Fibroblast of mammary gland (primary cell): ENCODE results near the gene ATP13A3.

Source experiments
- DNase-seq: peaks from one replicate; pipeline ENCODE4 v3.0.0-alpha.2; 2010; ENCODE audit warnings: low read depth
- H3K4me3 ChIP-seq: 2 replicates; pipeline ENCODE4 v1.5.1; 2011; ENCODE audit warnings: low read depth, mild to moderate bottlenecking, low read length, moderate library complexity; ENCODE audit not compliant: control insufficient read depth
- TF ChIP-seq, protein P1 (sequence below): conservative IDR thresholded peaks from 2 replicates; pipeline ENCODE4 v1.5.1; 2011; ENCODE audit warnings: low read depth, low read length, inconsistent platforms; ENCODE audit not compliant: control insufficient read depth, insufficient read depth

ATP13A3 gene

DNA sequence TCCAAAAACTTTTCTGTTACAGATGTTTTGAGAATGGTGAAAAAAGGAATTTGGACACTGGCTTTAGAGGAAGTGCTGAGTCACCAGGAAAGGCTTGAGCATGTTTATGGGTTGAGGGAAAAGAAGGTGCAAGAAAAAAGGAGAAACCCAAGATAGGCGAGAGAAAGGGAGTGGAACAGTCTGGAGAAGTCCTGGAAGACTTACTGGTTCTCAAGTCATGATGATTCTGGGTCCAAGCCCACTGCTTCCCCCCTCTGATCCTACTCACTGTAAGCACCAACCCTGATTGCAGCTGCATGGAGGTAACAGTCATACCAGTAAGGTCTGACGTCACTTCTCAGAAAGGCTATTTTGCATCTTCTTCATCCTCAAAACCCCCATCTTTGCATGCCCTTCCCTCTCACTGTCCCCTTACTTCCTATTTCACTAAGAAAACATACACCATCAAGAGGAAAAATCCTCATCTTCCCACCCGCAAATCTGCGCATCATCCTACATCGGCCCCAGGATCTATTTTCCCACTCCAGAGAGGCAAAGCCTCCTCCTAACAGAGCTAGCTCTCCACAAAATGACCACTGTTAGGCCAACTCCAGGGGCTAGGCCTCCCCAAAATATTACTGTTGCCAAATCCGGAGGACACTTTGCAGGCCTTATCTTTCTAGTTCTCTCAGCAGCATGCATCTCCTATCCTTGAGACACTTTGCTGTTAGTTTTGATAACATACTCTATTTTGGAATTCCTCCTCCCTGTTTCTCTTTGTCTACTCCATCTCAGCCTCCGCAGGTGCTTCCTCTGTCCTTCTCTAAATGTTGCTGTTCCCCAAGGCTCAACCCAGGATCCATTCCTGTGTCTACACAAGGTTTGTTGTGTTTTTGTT lies 3.2 kb upstream of the ATP13A3 start:
- TF ChIP-seq, protein P1, sequence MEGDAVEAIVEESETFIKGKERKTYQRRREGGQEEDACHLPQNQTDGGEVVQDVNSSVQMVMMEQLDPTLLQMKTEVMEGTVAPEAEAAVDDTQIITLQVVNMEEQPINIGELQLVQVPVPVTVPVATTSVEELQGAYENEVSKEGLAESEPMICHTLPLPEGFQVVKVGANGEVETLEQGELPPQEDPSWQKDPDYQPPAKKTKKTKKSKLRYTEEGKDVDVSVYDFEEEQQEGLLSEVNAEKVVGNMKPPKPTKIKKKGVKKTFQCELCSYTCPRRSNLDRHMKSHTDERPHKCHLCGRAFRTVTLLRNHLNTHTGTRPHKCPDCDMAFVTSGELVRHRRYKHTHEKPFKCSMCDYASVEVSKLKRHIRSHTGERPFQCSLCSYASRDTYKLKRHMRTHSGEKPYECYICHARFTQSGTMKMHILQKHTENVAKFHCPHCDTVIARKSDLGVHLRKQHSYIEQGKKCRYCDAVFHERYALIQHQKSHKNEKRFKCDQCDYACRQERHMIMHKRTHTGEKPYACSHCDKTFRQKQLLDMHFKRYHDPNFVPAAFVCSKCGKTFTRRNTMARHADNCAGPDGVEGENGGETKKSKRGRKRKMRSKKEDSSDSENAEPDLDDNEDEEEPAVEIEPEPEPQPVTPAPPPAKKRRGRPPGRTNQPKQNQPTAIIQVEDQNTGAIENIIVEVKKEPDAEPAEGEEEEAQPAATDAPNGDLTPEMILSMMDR, result no peak
- DNase-seq, result peak; percentile 57
- H3K4me3 ChIP-seq, result no peak overlapping the region

DNA sequence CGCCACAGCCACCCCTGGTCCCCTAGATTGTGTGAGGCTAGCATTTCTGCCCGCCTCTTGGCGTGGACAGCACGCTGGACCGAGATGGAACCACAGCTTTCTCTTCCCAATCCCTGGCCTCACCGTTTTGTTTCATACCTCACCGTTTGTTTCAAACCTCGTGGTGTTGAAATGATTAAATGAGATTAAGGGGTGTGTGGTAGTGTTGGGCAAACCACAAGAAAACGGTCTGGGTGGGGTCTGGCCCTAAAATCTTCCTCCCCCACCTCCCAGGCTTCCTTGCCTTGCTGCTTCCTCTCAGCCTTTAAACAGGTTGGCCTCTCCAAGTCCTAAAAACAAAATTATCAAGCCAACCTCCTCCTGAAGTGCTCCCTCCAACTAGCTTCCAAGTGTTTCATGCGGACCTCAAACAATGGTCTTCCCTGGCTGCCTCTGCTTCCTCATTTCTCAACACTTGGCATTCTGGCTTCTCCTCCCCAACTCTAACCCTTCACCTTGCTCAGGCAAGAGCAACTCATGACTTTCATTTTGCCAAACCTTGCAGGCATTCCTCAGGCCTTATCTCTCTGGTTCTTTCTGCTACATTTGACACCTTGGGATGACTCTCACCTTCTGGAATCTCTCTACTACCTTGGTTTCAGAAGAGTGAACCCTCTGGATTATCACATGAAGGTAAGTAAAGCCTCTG lies 1.4 kb upstream of the ATP13A3 start:
- DNase-seq, result no peak
- TF ChIP-seq, protein P1, result no peak
- H3K4me3 ChIP-seq, result no peak overlapping the region

DNA sequence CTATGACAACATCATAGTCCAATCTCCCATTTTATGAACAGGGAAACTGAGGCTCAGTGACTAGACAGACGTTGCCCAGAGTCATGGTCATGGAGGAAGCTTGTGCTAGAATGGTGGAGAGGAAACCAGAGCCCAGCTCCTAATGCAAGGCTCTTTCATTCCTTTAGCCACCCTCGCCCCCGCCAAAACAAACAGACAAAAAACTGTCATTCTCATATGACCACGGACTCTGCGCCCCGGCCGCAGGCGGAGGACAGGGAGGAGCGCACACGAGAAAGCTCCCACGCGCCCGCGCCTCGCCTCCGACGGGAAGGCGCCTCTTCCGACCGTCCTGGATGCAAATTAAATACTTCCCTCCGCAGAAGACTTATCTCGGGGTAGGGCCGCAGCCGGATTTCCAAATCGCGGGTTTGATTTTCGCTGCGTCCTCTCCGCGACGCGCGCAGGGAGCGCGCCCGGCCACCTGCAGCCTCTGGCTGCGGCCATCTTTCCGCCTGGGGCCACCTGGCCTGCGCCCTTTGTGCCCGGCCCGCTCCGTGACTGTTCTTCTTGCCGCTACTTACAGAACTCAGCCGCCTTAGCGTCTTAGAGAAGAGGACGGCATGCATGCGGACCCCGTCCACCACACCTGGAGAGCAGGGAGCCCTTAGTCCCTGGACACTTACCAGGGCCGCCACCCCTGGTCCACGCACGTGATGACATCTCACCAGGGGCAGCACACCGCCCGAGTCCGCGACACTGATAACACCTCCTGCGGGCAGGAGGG lies 670 bp upstream of the ATP13A3 start:
- TF ChIP-seq, protein P1, result no peak
- peak overlapping the region; percentile 40 for H3K4me3 ChIP-seq
- no peak for DNase-seq

DNA sequence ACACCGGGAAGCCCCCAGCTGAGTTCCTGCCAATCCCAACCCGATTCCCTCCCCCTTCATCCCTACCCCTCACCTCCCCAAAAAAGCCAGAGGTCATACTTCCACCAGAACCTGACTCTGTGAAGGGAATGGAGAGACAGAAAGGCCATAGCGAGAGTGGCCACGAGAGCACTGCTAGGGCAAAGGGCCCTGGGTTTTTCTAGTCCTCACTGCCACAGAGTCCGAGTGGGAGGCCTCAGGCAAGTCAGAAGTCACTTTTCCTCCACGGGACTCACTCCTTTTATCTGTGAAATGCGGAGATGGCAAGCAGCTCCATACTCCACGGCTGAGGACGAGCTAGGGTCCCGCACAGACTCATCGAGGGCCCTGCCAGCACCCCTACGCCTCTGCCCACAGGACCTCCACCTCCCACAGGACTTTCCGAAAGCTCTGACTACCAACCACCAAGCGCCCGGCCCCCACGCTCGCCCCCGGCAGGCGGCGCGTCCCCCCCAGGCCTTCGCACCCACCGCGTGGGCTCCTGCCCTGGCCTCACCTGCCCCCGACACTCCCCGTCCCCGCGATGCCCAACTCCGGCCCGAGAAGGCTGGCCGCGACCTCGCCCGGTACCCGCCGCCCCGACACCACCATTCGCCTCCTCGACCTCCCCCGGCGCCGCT lies 792 bp downstream of the ATP13A3 start:
- TF ChIP-seq, protein P1, result no peak
- DNase-seq, result no peak
- H3K4me3 ChIP-seq, result peak overlapping the region; percentile 85

DNA sequence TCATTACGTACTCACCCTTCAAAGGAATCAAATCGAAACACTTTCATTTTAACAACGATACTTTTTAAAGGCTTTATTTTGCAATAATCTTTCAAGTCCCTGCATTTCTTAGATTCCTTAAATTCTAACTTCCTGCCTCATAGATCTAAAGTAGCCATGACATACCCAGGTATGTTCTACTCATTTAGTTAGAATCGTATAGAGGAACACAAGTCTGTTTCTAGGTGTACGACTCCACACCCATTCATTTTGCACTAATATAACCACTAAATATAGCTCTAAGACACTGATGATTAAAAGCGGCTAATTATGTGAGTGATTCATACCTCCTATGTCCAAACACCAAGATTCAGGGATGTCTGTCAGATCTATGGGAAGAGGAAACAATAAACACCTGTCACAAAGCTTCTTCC lies 1.3 kb downstream of the ATP13A3 start:
- H3K4me3 ChIP-seq, result peak overlapping the region; percentile 85
- TF ChIP-seq, protein P1, result no peak
- no peak for DNase-seq

DNA sequence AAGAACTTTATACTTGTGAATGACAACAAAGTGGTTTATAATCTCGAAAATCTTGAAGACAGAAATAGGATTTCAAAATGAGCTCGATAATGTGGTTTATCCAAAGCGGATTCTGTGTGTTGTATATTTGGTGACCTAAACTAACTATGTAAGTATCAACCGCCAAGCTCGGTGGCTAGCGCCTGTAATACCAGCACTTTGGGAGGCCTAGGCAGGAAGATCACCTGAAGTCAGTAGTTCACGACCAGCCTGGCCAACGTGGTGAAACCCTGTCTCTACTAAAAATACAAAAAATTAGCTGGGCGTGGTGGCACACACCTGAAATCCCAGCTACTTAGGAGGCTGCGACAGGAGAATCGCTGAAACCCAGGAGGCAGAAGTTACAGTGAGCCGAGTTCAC lies 2.2 kb downstream of the ATP13A3 start:
- DNase-seq, result no peak
- TF ChIP-seq, protein P1, result no peak
- no peak overlapping the region for H3K4me3 ChIP-seq
